Ishikawa (cell line): Measurements from ENCODE around the gene XAB2.

ENCODE experiments used
- CEBPB ChIP-seq: IDR thresholded peaks from 2 replicates; pipeline ENCODE4 v1.6.1; 2012
- CREB1 ChIP-seq: IDR thresholded peaks from 2 replicates; pipeline ENCODE4 v1.6.1; 2012; ENCODE audit warnings: low read depth
- EGR1 ChIP-seq: IDR thresholded peaks from 2 replicates; pipeline ENCODE4 v1.6.1; 2012
- EP300 ChIP-seq: IDR thresholded peaks from 2 replicates; pipeline ENCODE4 v1.6.1; 2012; ENCODE audit warnings: borderline replicate concordance
- FOXM1 ChIP-seq: IDR thresholded peaks from 2 replicates; pipeline ENCODE4 v1.6.1; 2012; ENCODE audit warnings: low read depth, borderline replicate concordance
- MAX ChIP-seq: IDR thresholded peaks from 2 replicates; pipeline ENCODE4 v1.6.1; 2012
- NFIC ChIP-seq: IDR thresholded peaks from 2 replicates; pipeline ENCODE4 v1.6.1; 2012
- RAD21 ChIP-seq: IDR thresholded peaks from 2 replicates; pipeline ENCODE4 v1.6.1; 2012; ENCODE audit warnings: low read depth
- TAF1 ChIP-seq: IDR thresholded peaks from 2 replicates; pipeline ENCODE4 v1.6.1; 2012; ENCODE audit warnings: low read depth, mild to moderate bottlenecking
- TCF12 ChIP-seq: IDR thresholded peaks from 2 replicates; pipeline ENCODE4 v1.6.1; 2012; ENCODE audit warnings: low read depth
- TEAD4 ChIP-seq: IDR thresholded peaks from 2 replicates; pipeline ENCODE4 v1.6.1; 2012
- YY1 ChIP-seq: IDR thresholded peaks from 2 replicates; pipeline ENCODE4 v1.6.1; 2012; ENCODE audit warnings: low read depth
- ZBTB7A ChIP-seq: IDR thresholded peaks from 2 replicates; pipeline ENCODE4 v1.6.1; 2012; ENCODE audit warnings: low read depth
- TF ChIP-seq, protein P1 (sequence below): IDR thresholded peaks from 2 replicates; pipeline ENCODE4 v1.6.1; 2012
- TF ChIP-seq, protein P2 (sequence below): IDR thresholded peaks from 2 replicates; pipeline ENCODE4 v1.6.1; 2012; ENCODE audit warnings: low read depth, mild to moderate bottlenecking

Gene XAB2

GRCh38 chr19:7575434-7576040, 53.8 kb downstream of the XAB2 start:
- TF ChIP-seq, protein P1, sequence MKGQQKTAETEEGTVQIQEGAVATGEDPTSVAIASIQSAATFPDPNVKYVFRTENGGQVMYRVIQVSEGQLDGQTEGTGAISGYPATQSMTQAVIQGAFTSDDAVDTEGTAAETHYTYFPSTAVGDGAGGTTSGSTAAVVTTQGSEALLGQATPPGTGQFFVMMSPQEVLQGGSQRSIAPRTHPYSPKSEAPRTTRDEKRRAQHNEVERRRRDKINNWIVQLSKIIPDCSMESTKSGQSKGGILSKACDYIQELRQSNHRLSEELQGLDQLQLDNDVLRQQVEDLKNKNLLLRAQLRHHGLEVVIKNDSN: peak; percentile 78
- TF ChIP-seq EGR1: no peak

DNA sequence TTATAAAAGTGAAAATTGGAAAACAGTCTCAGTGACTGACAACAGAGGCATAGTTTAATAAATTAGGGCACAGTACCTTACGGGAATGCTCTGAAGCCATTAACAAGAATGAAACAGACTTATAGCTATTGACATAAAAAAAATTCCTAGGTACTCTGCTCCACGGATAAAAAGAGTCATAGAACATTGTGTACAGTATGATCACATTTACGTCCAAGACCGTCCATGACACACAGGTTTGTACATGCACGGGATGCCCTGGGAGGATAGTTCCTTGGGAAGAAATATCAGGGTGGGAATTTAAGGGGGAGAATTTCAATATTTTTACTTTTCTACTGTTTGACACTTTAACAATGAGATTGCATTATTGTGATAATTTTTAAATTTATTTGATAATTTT, 58.6 kb downstream of the XAB2 start:
- TF ChIP-seq RAD21: no peak
- no peak for TF ChIP-seq FOXM1
- TF ChIP-seq TCF12: no peak
- TF ChIP-seq NFIC: no peak
- TF ChIP-seq, protein P2, sequence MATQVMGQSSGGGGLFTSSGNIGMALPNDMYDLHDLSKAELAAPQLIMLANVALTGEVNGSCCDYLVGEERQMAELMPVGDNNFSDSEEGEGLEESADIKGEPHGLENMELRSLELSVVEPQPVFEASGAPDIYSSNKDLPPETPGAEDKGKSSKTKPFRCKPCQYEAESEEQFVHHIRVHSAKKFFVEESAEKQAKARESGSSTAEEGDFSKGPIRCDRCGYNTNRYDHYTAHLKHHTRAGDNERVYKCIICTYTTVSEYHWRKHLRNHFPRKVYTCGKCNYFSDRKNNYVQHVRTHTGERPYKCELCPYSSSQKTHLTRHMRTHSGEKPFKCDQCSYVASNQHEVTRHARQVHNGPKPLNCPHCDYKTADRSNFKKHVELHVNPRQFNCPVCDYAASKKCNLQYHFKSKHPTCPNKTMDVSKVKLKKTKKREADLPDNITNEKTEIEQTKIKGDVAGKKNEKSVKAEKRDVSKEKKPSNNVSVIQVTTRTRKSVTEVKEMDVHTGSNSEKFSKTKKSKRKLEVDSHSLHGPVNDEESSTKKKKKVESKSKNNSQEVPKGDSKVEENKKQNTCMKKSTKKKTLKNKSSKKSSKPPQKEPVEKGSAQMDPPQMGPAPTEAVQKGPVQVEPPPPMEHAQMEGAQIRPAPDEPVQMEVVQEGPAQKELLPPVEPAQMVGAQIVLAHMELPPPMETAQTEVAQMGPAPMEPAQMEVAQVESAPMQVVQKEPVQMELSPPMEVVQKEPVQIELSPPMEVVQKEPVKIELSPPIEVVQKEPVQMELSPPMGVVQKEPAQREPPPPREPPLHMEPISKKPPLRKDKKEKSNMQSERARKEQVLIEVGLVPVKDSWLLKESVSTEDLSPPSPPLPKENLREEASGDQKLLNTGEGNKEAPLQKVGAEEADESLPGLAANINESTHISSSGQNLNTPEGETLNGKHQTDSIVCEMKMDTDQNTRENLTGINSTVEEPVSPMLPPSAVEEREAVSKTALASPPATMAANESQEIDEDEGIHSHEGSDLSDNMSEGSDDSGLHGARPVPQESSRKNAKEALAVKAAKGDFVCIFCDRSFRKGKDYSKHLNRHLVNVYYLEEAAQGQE: no peak
- TF ChIP-seq CREB1: no peak
- no peak for TF ChIP-seq ZBTB7A
- no peak for TF ChIP-seq TAF1
- no peak for TF ChIP-seq CEBPB
- TF ChIP-seq, protein P1: no peak
- TF ChIP-seq YY1: no peak
- no peak for TF ChIP-seq EGR1
- no peak for TF ChIP-seq EP300
- TF ChIP-seq TEAD4: no peak
- TF ChIP-seq MAX: no peak
